ENCODE data around the gene SRCIN1.

SRCIN1 gene

DNA sequence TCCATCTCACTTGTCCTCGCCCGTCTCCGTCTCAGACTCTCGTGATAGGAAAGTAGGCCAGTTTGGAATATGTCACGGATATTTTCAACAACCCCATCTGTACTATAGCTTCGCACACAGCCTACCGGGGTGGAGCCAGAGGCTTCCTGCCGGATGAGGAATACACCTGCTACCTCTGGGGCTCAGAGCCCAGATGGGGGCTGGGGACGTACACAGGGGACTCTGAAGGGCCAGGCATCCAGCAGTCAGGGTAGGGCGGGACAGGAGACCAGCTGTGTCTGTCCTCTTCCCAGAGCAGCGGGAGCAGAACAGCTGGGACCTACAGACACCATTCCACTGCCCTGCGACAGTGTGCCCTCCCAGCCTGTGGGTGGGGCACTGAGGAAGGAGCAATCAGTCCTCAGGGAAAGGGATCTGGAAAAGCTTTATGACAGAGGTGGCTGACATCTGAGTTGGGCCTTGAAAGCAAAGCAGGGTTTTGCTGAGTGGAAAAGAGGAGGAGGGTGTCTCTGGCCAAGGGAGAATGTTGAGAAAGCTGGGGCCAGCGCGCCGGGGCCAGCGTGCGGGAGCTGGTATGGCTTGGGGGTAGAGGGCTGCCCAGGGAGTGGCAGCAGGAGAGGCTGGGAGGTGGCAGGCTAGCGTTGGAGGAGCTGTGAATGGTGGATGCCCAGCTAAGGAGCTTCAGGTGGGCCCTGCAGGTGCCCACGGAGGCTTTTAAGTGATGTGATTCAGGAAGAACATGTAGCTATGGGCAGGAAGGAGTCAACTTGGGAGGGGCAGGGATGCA is 11.5 kb upstream of the SRCIN1 start:
- no peak for DNase-seq

DNA sequence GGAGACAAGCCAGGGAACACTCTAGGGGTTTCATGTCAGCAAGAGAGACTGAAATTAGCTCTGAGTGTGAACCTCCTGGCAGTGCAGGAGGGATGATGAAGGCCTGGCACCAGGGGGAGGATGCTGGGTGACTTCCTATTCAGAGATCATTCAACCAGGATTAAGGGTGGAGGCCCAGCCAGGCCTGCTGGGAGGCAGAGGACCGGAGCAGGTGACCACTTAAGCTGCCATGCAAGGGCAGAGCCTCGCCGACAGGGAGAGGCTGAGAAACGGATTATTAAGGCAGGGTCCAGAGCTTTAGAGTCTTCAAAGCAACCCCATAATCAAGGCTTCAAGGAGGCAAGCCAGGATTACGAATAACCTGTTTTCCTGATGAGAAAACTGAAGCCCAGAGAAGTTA is 10.6 kb upstream of the SRCIN1 start:
- no peak for DNase-seq

DNA sequence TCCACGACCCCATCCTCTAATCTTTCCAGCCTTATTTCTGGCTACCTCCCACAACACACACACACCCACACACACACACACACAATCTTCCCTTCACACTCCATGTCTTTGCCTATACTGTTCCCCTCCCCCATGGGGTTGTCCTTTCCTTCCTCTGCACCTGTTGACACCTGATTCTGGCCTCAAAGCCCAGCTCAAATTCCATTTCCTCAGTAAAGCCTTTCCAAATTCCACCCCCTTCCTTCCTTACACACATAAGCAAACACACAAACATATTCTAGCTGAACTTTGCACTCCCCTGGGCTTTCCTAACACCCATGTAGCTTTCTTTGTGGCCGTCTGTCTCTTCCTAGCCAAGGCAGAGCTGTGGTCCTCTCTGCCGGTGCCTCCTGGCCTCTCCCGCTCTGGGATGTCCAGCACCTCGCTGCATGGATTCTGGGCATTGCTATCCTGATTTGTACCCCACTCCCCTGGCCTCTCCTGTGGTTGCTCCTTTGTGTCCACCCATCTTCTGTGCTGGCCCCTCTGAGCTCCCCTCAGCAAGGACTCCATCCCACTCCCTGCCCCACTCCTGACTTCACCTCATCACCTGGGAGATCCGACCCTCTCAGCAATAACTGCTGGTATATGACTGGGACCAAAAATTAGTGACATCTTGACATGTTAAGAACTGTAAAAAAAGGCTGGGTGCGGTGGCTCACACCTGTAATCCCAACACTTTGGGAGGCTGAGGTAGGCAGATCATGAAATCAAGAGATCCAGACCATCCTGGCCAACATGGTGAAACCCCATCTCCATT is 8.4 kb upstream of the SRCIN1 start:
- DNase-seq = no peak

DNA sequence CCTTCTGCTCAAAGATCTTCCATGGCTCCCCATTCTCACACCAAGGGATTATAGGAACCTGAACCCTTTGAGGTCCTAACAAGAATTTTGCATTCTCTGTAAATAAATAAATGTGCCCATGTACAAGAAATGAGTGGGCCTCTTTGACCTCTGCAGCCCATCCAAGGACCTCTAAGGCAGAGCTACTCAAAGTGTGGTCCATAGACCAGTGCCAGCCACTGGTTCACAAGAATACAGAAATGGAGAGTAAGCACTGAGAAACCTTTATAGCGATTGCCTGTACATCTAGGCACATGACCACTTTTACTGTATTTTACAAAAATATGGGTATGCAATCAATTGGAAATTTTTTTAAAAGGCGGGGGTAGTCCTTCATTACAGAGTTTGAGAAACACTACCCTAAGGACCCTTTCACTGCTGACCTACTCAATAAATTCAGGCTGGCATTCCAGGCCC is 7.8 kb upstream of the SRCIN1 start:
- no peak for DNase-seq

DNA sequence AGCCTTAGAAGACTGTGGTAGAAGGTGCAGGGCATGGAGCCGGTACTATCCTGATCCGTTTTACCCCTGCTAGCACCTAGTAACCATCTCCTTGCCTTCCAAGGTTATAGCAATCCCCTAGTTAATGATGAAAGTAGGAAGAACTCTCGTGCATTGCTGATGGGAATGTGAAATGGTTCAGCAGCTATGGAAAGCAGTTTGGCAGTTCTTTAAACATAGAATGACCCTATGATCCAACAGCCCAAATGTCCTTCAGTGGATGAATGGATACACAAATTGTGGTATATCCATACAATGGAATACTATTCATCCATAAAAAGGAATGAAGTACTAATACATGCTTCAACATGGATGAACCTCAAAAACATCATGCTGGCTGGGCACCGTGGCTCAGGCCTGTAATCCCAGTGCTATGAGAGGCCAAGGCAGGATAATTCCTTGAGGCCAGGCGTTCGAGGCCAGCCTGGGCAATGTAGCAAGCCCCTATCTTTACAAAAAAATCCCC is 6.2 kb upstream of the SRCIN1 start:
- no peak for DNase-seq

DNA sequence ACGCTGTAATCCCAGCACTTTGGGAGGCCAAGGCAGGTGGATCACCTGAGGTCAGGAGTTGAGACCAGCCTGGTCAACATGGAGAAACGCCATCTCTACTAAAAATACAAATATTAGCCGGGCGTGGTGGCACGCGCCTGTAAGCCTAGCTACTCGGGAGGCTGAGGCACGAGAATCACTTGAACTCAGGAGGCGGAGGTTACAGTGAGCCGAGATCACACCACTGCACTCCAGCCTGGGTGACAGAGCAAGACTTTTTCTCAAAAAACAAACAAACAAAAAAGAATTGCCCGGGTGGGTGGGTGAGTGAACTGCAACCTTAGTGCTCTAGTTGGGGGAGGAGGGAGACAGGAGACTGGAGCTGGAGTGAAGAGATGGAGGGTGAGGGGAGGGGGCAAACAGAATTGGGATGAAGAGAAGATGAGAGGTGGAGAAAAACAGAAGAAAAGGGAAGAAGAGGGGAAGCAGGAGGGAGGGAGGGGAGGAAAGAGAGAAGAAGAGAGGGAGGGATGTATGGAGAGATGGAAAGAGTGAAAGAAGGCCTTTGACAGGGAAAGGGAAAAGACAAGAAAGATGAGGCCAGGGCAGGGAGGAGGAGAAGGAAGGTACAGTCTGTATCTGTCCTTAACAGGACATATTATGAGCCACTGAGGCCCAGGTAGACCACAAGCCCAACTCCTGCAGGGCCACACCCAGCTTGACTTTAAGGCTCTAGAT is 5.5 kb upstream of the SRCIN1 start:
- no peak for DNase-seq

DNA sequence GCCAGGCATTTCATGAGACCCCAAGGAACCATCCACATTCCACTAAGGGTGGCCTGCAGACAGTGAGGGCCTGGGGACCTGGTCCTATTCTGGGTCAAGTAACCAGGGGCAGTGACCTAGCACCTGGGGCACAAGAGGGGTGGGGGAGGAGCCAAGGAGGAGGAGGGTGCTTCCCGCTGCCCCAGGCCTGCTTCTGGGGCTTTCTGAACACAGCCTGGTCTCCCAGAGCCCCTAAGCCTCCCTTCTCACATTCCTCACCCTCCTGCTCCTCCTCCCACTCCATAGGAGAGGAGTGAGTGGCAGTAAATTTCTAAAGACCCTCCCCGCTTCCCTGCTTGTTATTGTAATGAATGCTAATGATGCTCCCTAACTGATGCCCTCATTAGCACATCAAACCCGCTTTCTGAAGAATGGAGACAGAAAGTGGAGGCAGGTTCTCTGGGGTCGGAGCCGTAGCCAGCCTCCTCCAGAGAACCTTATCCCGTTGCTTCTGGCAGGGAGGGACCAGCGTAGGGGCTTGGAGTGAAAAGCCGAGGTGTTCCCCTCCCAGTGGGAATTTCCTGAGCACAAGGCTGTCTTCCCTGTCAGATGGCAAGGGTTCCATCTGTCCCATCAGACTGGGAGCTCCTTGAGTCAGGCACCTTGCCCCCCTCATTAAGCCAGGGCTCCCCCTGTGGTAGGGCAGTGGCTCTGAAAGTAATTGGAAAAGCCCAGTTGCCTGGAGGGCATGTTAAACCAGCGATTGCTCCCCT is 3.7 kb upstream of the SRCIN1 start:
- DNase-seq = no peak

DNA sequence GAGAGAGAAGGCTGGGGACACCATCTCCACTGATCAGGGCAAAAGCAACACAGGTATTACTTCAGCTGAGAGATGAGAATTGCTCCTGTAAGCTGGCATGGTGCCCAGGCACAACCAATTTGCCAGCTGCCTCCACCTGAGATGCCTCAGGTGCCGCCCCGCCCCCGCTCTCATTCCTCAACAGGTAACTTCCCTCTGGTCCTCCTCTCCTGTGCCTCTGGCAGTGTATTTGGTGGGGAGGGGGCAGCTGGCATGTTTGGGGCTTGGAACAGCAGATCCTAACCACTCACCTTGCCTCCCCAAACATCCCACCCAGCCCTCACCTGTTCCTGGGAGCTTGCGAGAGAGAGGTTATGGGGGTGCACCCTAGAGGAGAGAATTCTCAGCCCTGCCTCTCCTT is 2.9 kb upstream of the SRCIN1 start:
- no peak for DNase-seq

DNA sequence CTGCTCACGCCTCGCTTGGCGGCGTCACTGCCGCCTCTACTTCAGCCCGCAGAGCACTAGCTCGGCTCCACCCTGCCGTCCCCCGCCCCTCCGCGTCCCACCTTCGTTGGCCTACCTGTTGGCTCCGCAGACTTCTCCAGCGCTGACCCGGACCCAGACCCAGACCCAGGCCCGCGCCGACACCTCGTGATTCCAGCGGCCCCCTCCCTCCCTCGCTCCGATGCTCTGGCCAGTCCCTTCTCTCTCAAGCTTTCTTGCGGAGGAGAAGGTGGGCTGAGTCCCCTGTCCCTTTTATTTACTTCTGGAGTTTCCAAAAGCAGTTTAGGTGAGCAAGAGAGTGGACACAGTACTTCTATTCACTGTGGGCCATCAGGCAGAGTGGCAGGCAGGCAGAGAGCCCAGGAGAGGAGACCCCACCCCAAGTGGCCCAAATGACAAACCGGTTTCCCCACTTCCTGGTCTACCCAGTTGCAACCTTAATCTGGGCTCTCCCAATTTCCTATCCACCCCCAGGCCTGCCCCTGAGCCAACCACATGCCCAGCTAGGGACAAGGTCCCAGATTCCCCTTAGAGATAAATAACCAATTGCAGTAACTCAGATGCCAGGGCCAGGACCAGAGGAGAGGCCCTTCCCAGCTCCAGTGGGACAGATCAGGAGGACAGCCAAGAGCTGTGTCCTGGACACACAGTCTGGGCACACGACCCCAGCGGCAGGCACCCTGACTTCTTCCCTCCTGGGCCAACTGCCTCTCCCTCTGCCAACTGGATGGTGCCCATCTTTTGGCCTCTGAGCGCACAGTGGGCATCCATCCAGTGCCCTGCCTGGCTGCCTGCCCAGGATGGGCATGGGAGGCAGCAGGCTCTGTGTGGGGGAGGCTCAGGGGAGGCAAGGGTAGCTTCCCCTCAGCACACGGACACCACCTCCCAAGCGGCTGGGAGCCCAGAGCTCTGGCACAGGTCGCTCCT is 1.2 kb upstream of the SRCIN1 start:
- no peak for DNase-seq

DNA sequence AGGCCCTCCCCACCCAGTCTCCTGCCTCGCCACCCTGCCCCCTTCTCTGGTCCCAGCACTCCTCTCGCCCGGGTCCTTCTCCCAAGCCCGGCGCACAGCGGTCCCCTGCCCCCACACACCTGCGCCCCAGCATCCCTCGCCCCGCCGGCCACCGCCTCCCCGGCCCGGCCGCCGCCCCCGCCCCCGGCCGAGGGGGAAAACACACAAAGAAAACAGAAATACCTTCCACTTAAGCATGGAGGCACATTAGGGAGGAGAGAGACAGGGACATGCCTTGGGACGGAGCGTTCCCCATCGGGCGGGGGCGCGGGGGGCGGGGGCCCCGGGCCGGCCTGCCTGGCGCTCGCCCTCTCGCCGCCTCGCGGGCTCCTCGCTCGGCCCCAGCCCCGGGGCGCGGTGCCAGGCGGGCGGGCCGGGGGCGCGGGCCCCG is 326 bp downstream of the SRCIN1 start:
- no peak for DNase-seq

DNA sequence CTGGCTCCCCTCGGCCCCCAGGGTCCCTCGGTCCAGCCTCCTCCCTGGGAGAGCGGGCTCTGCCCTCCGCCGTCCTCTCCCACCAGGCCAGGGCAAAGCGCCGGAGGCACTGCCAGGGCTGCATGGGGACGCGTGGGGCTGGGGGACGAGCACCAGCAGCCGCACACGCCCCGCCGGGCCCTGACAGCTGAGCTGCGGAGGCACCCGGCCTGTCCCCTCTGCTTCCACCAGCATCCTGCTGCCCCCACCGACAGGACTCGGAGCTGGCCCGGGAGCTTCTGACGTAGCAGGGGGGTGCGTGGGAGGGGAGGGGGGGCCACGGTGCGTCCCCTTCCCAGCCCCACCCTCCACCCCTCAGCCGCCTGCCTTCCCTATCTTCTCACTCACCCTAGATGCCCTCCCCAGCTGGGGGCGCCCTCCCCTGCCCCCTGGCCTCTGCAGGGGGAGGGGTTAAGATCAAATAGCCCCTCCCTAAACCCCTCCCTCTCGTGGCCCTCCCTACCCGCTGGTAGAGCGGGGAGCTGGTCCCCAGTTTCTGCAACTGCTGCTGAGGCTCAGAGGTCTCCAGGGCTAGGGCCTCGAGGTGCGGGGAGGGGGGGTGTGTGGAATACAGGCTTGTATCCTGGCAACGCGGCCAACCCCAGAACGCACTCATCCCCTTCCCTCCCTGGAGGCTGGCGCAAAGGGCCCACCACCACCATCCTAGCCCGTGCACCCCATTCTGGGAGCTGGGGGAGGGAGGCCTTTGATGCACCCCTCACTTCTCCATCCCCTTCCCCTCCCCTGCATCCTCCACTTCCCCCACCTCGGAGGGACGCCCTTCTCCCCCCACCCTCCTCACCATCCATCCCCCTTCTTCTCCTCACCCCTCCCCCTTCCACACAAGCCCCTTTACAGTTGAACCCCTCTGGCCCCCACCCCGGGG is 1.0 kb downstream of the SRCIN1 start:
- no peak for DNase-seq

DNA sequence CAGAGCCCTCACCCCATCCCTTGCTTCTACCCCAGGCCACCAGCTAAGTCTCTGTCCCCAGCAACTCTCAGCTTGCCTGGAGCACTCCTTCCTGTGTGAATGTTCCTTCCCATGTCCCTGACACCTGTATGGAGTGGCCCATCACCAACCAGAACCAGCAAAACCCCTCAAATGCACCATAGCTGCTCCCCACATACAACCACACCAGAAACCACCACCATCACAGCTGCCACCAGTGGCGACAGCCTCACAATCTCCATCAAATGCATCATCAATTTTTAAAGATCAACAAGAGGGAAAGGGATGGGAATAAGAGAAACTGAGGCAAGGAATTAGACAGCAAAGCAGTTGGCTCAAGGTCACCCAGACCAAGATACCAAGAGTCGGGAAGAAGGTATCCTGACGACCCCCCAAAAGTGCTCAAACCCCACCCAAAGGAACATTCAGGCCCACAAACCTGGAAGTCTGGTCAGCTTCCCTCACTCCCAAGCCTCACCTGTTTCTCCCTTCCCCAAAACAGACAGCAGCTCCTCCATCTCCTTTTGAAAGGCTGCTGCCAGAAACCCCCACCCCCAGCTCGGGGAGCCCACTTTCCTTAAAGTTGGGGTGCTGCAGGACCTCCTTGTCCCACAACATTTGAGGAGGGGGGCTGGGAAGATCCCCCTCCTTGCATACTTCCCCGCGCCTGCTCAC is 1.8 kb downstream of the SRCIN1 start:
- DNase-seq = no peak

DNA sequence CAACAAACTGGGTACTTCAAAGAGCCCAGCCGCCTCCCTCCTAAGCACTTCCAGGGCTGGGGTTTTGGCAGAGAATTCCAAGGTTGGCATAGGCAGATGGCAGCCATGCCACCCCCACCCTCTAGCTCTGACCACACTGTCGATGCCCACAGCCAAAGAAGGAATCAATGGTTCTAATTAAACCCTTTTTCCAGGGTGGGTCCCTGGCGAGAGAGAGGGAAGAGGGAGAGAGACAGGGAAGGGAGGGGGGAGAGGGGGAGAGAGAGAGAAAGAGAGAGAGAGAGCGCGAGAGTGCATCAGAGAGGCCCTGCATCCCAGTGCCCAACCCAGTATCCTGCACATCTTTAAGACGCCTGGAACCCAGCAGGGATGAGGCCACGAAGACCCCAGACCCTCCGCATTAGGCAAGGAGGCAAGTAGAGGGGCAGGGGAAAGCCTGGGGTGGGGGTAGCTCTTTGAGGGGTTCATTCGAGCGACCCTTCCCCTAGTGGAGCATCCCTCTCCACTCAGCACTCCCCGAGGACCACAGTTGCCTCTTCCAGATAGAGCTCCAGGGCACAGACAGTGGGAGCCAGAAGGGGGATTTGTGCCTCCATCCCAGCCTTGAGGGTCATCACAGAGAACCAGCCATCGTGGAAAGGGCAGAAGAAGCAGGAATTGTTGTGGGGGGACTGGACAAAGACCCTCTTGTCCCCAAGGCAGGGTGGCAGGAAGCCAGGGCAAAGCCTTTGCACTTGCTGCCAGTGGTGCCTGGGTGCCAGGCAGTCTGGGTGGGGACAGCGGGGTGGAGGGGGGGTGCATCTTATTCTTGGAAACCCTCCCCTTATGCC is 2.6 kb downstream of the SRCIN1 start:
- DNase-seq = no peak

DNA sequence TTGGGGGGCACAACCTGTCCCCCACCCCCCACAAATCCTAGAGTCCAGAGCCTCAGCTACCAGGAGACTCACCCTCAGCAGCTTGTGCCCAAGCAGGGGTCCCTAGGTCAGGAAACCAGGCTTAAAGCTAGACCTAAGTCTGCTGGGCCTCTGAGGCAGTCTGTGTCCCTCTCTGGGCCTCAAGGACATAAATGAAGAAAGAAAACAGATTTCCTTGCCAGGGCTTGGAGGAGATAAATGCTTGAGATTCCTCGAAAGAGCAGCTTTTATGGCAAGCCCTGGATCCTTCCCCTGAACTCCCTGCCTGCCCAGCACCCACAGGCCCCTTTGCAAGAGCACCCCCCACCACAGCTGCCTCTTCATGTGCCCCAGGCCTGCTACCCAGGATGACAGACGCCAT is 3.3 kb downstream of the SRCIN1 start:
- no peak for DNase-seq

DNA sequence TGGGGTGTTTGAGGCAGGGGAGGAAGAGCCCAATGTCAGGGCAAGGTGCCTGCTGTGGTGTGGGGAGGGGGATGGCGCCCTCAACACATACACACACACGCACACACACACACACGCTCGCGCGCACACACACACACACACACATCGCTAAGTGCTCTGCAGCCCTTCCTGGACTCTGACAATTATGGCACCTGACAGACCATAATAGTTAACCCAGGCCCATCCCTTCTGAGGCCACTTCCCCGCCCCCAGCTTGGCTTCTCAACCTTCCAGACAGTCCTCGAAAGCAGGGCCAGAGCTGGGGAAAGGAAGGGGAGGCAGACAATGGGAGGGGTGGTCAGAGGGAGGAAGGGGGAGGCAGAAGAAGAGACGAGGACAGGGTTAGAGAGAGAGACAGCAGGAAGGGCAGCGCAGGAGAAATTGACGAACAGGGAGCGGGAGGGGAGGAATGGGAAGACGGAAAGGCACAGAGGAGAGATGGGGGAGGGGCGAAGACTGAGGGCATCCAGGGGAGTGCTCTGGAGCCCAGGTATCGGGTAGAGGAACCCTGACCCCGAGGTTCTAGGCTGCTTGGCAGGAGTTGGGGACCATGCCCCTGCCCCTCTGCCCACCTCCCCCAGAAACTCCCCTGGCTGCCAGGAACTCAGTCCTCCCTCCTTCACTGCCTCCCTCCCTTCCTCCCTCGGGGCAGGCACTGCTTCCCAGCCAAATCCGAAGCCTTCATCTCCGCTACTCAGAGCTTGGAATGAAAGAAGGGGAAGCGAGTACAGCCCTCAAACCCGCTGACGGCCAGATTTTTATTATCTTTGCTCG is 4.0 kb downstream of the SRCIN1 start:
- peak; percentile 82 for DNase-seq

DNA sequence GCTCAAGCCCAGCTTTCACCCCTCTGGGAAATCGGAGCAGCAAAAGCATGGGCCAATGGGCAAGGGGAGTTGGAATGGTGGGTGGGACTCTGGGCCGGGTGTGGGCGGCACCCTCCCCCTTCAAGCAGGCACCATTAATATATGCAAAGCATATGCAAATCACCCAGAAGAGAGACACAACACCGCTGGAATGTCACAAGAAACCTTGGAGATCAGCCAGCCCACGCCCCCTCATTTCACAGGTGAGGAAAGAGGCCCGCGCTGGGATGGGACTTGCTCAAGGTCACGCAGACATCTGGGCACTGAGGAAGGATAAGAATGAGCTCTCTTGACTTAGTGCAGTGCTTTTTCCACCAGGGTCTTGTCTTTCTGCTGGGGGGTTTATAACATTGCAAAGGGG is 4.8 kb downstream of the SRCIN1 start:
- no peak for DNase-seq

DNA sequence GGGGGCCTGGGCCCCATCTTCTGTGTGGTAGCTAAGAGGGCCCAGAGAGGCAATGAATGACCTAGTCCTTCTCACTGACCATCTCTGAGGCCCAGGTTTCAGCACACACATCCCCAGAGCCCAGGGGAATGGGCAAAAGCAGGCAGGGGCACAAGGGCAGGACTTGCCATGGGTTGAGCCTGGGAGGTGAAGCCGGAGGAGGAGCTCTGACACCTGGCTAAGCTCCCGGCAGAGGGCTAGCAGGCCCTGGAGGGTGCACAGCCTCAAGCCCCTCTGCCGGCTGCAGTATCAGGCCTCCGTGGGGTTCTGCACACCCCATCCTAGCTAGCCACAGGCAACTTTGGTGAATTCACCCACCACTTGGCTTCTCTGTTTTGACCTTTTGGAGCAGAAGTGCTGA is 5.3 kb downstream of the SRCIN1 start:
- DNase-seq = no peak

DNA sequence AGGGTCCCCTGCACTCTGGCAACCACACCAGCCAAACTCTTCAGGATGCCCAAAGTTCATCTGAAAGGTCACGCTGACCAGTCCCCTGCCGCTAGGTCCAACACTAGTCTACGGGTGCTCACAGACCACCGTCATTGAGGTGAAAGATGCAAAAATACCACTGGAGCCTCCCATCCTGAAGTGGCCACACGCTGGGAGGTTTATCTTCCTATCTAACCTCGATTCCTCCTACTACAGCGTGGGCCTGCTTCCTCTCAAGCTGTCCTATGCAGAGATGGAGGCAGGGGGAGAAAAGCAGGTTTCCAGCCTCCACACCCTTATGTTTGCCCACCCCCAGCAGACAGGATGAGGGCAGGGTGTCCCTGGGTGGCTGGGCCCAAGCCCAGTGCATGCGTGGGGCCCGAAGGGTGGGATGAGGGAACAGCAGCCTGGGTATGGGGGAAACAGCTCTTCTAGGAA is 6.3 kb downstream of the SRCIN1 start:
- no peak for DNase-seq
